Stimulated activated CD8-positive, alpha-beta memory T cell treated with anti-CD3 and anti-CD28 coated beads, Interleukin-4, amount 100 ng/mL, for 4 hours (primary cell): ENCODE measurements around the gene ARPP21.

Experiments
- DNase-seq, 2 donors: peaks; one replicate each; pipeline ENCODE4 v3.0.0-alpha.2; 2020; ENCODE audit warnings: low read depth in 2 of 2, low spot score in 1 of 2

The ARPP21 gene

GRCh38 chr3:35641331-35641730 is 2.0 kb downstream of the ARPP21 start:
- no peak for DNase-seq

DNA sequence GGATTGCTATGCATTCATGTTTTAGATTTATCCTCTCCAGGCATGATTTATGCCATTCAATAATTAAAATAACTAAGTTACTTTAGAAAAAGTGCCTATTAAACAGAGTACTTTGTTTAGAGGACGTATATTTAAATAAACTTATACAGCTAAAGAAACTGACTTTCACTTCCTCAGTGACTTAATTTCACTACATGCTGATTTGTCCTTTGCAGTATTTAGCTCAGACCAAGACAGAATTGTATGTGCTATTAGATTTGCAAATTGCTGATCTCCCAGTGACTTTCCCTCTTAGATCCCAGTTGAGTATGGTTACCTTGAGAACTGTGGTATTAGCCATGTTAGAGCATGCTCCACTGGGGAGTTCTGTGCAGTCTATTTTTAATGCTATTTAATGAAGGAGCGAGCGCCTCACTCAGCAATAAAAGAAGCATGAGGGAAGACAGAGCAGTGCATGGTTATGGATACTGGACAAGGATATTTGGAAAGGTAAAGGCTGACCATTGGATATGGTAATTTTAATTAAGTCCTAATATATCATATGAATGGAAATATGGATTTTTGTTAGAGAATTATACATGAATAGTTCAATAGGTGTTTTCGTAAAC is 2.7 kb downstream of the ARPP21 start:
- DNase-seq, result no peak

- DNase-seq, result no peak
Observed at GRCh38 chr3:35643495-35643894, 4.2 kb downstream of the ARPP21 start.

GRCh38 chr3:35644451-35644850 is 5.1 kb downstream of the ARPP21 start:
- DNase-seq, result no peak

GRCh38 chr3:35645189-35645588 is 5.9 kb downstream of the ARPP21 start:
- no peak for DNase-seq

DNA sequence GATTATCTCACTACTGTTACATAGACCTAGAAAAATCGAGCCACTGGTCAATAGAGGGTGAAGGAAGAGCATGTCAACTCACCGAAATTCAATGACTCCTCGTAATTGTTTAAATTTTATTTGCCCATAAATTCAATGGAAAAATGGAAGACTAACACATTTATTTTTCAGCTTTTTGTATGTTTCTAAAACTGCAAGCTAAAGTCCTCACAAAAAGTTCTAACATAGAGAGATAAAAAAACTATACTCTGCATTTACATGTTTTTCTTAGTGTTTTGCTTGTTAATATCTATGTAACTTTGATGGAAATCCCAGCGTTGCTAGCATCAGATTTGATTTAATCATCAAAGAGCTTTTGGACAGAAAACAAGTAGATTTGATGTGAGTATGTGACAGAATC is 6.8 kb downstream of the ARPP21 start:
- DNase-seq, result no peak

GRCh38 chr3:35647461-35647860 is 8.1 kb downstream of the ARPP21 start:
- DNase-seq, result no peak

- DNase-seq, result no peak
Observed at GRCh38 chr3:35648347-35648746, 9.0 kb downstream of the ARPP21 start.

- DNase-seq, result no peak
Observed at GRCh38 chr3:35649405-35649804, 10.1 kb downstream of the ARPP21 start.

GRCh38 chr3:35651426-35651825 is 12.1 kb downstream of the ARPP21 start:
- DNase-seq, result no peak

DNA sequence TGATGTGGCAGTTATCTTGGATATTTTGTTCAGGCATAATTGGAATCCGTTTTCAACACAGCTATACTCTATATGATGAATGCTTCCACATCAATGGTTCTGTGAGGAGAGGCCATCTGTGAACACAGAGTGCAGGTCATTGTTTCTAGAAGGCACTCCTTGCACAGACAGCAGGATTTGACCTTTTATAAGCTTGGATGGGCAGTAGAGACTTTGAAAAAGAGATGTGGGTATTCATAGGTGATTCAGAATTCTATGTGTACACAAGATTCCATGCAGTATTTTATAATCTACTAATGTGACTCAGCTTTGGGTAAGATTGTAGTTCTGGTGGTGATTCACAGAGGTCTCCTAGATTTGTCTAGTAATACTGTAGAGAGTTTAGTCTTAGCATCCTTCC is 12.5 kb downstream of the ARPP21 start:
- no peak for DNase-seq

GRCh38 chr3:35653347-35653746 is 14.0 kb downstream of the ARPP21 start:
- DNase-seq, result no peak

DNA sequence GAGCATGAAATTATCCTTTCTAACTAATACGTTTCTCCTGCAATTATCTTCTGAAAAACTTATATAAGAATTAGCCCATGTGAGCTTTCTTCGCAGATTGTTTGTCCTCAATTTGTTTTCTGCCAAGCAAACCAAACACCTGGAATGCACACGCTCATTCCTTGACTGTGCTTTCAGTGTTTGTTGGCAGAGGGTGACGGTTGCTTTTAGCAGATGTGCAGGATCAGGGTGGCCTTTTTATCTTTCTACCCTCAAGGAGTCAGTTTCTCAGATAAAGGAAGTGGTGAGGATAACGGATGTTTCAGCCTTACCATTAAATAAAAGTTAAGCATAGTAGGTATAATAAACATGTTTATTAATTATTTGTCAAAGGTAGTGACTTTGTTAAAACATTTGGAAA is 15.2 kb downstream of the ARPP21 start:
- no peak for DNase-seq

- no peak for DNase-seq
Observed at GRCh38 chr3:35658686-35659085, 19.4 kb downstream of the ARPP21 start.

DNA sequence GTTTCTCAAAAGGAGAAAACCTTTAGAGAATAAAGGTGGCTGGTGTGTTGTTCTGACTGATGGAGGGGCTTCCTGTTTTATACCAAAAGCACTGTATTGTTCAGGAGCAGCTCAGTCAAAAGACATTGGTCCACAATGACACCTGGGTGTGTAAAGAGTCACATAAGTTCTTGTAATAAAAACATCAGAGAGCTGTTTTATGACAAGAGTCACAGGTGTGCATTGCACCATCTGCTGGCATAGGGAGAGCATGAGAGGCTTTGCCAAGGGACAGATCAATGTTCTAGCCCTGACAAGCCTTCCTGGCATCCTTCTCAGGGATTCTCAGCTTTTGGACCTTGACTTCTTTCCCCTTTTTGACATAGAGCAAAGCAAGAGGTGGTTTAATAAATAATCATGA is 20.4 kb downstream of the ARPP21 start:
- DNase-seq, result no peak

DNA sequence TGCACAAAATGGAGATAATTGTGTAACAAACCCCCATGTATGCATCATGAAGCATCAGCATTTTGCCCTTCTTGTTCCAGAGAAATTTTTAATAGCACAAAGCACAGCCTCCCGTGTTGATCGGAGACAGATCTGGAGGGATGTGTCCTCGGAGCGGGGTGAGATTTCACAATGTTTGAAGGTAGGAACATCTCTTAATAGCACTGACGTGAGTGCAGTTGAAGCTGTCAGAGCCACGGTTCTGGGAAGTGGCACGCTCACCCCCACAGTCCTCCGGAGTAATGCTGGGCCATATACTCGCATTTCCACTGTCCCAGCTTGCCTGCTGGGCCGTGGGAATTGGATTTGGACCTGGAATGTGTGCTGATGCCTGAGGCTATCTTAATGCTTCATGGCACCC is 24.1 kb downstream of the ARPP21 start:
- no peak for DNase-seq

GRCh38 chr3:35664460-35664919 is 25.2 kb downstream of the ARPP21 start:
- DNase-seq, result no peak

DNA sequence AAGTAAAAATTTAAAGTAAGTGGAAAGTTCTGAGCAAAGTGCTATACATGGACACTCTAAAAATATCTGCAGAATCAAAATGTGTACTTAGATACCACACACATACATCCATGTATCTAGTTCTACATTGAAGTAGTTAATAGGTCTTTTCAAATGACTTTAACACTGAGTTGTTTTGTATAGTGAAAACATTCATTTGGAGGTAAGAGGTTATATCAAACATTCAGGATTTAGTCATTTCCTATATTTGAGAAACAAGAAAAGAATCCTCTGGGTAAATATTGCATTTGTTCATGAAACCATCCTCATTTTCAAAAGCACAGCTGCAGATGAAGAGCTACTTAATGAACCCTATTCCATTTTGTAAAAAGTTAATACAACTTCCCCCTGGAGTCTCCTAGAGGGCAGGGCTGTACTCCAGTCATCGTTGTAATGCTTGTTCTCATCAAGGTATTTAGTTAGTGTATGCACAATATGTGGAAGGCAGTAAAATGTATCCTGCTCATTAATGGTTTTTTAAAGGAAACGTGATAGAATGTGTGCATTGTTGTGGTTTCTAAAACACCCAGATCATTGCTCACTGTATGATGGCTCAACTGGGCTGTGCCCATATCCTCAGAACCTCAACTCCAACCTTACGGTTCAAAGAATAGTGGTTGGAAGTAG is 26.2 kb downstream of the ARPP21 start:
- DNase-seq, result no peak

- no peak for DNase-seq
Observed at GRCh38 chr3:35666888-35667287, 27.6 kb downstream of the ARPP21 start.

DNA sequence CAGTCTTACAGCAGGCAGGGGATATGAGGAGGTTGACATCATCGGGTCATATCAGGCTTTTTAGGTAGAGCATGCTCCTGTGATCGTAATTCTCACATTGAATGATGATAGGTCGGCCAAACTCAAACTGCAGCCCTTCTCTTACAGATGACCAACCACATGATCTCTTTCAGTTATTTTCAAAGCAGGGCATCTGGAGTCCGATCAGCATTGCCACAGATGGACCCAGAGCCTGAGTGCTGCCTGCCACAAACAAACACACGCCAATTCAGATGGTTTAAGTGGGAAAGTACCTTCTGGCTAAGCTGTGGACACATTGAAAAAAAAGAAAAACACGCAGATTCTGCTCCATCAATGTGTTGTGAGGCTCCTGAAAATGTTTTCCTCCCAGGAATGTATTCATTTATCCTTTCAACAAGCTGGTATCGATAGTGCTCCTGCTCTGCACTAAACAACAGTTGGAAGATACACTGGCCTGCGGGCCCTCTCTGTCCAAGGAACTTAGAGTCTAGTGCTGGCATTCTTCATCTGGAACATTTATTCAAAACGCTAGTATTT is 31.2 kb downstream of the ARPP21 start:
- no peak for DNase-seq

DNA sequence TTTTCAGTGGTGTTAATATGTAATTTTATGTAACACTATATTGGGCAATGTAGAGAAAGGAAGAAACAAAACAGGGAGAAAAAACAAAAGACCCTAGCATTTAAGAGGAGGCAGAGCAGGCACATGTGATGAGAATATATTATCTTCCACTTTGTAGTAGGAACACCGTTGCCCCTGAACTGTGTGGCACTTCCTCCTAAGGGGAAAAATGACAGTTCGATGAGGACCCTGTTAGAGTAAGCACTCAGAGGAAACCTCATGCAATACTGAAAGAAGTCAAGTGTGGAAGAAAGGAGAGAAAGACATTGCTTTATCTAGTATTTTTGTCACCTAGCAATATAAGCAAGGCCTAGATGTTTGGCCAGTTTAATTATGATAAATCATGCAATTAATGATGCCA is 32.2 kb downstream of the ARPP21 start:
- no peak for DNase-seq

GRCh38 chr3:35673017-35673416 is 33.7 kb downstream of the ARPP21 start:
- no peak for DNase-seq
